Measurements from ENCODE around the gene RAB17.

DNA sequence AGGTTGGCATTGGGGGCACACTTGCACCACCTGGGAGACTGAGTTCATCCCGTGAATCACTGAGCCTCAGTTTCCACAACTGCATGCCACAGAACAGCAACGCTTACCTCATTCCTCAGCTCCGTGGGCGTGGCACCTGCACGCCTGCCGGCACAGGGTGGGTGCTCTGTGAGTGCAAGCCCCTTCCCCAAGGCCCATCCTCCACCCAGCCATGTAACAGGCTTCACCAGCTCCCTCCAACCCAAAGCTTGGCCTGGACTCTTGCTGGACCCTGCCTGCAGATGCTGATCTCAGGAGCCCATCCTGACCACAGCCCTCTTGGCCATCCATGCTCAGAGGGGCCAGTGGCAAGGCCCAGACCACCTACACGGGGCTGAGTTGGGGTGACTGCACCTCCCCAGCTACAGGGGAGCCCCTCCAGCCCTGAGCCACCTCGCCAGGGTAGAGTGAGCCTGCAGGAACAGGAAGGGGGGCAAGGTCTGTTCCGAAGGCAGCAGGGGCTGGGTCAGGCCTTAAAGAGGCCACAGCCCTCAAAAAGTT is 22.3 kb downstream of the RAB17 start:
- TF ChIP-seq, protein P1, sequence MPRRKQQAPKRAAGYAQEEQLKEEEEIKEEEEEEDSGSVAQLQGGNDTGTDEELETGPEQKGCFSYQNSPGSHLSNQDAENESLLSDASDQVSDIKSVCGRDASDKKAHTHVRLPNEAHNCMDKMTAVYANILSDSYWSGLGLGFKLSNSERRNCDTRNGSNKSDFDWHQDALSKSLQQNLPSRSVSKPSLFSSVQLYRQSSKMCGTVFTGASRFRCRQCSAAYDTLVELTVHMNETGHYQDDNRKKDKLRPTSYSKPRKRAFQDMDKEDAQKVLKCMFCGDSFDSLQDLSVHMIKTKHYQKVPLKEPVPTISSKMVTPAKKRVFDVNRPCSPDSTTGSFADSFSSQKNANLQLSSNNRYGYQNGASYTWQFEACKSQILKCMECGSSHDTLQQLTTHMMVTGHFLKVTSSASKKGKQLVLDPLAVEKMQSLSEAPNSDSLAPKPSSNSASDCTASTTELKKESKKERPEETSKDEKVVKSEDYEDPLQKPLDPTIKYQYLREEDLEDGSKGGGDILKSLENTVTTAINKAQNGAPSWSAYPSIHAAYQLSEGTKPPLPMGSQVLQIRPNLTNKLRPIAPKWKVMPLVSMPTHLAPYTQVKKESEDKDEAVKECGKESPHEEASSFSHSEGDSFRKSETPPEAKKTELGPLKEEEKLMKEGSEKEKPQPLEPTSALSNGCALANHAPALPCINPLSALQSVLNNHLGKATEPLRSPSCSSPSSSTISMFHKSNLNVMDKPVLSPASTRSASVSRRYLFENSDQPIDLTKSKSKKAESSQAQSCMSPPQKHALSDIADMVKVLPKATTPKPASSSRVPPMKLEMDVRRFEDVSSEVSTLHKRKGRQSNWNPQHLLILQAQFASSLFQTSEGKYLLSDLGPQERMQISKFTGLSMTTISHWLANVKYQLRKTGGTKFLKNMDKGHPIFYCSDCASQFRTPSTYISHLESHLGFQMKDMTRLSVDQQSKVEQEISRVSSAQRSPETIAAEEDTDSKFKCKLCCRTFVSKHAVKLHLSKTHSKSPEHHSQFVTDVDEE (CRISPR knock-in tag; IDR thresholded peaks at IDR 0.05) = no peak
- no peak for TF ChIP-seq ZFP3 (CRISPR knock-in tag; IDR thresholded peaks at IDR 0.05)
- TF ChIP-seq SNAI2 (CRISPR knock-in tag; IDR thresholded peaks at IDR 0.05) = no peak
- TF ChIP-seq CSRNP3 (CRISPR knock-in tag; IDR thresholded peaks at IDR 0.05) = no peak
- TF ChIP-seq PPARA (CRISPR knock-in tag; IDR thresholded peaks at IDR 0.05; ENCODE audit: borderline replicate concordance) = no peak
- no peak for TF ChIP-seq ZFP30 (CRISPR knock-in tag; IDR thresholded peaks at IDR 0.05)
- TF ChIP-seq GLIS3 (CRISPR knock-in tag; IDR thresholded peaks at IDR 0.05) = no peak

Measured in SK-N-SH treated with all-trans-retinoic acid at 6 μM for 48 hours (cell line).